ENCODE data around the gene RPS6KB2.

RPS6KB2 gene

GRCh38 chr11:67410984-67411784 lies 17.1 kb upstream of the RPS6KB2 start:
- no peaks in the 10 kb centered on the region for H3K36me3 ChIP-seq
- no peak overlapping the region for H3K4me3 ChIP-seq
- H3K27ac ChIP-seq = no peak overlapping the region
- no peaks in the 10 kb centered on the region for H3K9me3 ChIP-seq
- peaks cover 0 to 66% of the 10 kb centered on the region in 2 donors for H3K27me3 ChIP-seq
- no peak for DNase-seq
- no peak for TF ChIP-seq CTCF (IDR thresholded peaks at IDR 0.05)
- intact Hi-C loops (cut with DNase I; ENCODE audit: low total_unique reads) = no loop called here
- H3K4me1 ChIP-seq = peaks cover 0 to 26% (median 9%) of the 10 kb centered on the region in 4 donors

GRCh38 chr11:67411785-67412152 lies 16.5 kb upstream of the RPS6KB2 start:
- peaks cover 0 to 60% of the 10 kb centered on the region in 2 donors for H3K27me3 ChIP-seq
- no peak overlapping the region for H3K4me3 ChIP-seq
- H3K27ac ChIP-seq = no peak overlapping the region
- intact Hi-C loops (cut with DNase I; ENCODE audit: low total_unique reads) = no loop called here
- DNase-seq = no peak
- H3K4me1 ChIP-seq = peaks cover 0 to 32% (median 15%) of the 10 kb centered on the region in 4 donors
- H3K9me3 ChIP-seq = no peaks in the 10 kb centered on the region
- TF ChIP-seq CTCF (IDR thresholded peaks at IDR 0.05) = no peak
- H3K36me3 ChIP-seq = no peaks in the 10 kb centered on the region

GRCh38 chr11:67412495-67413179 lies 15.7 kb upstream of the RPS6KB2 start:
- Histone ChIP-seq H3K4me3 (no peak overlapping the region), H3K27me3 (peaks cover 0 to 51% of the 10 kb centered on the region in 2 donors), H3K4me1 (peaks cover 5 to 40% (median 24%) of the 10 kb centered on the region in 4 donors), H3K36me3 (no peaks in the 10 kb centered on the region), H3K9me3 (no peaks in the 10 kb centered on the region), H3K27ac (no peak overlapping the region)
- TF ChIP-seq CTCF (IDR thresholded peaks at IDR 0.05) = no peak
- intact Hi-C loops (cut with DNase I; ENCODE audit: low total_unique reads) = no loop called here
- DNase-seq = no peak

- H3K27ac ChIP-seq = no peak overlapping the region
- no peaks in the 10 kb centered on the region for H3K36me3 ChIP-seq
- intact Hi-C loops (cut with DNase I; ENCODE audit: low total_unique reads) = no loop called here
- DNase-seq = no peak
- no peaks in the 10 kb centered on the region for H3K9me3 ChIP-seq
- H3K4me1 ChIP-seq = peaks cover 5 to 48% (median 31%) of the 10 kb centered on the region in 4 donors
- H3K27me3 ChIP-seq = peaks cover 0 to 44% of the 10 kb centered on the region in 2 donors
- TF ChIP-seq CTCF (IDR thresholded peaks at IDR 0.05) = no peak
- no peak overlapping the region for H3K4me3 ChIP-seq
These were observed 14.9 kb upstream of the RPS6KB2 start for GRCh38 chr11:67413266-67413849.

GRCh38 chr11:67415501-67416304 lies 12.6 kb upstream of the RPS6KB2 start, which contains the start of gene CARNS1:
CARNS1 (plus strand) TSS chr11:67415678; CDS start chr11:67416200, 522 bp downstream.
- H3K27me3 ChIP-seq = peaks cover 0 to 21% of the 10 kb centered on the region in 2 donors
- H3K9me3 ChIP-seq = no peaks in the 10 kb centered on the region
- intact Hi-C loops (cut with DNase I; ENCODE audit: low total_unique reads) = no loop called here
- H3K4me1 ChIP-seq = peaks cover 5 to 60% (median 51%) of the 10 kb centered on the region in 4 donors
- peak within 1 kb of the TSS; percentile 93 to 95 for H3K27ac ChIP-seq
- no peak for TF ChIP-seq CTCF (IDR thresholded peaks at IDR 0.05)
- no peaks in the 10 kb centered on the region for H3K36me3 ChIP-seq
- no peak for DNase-seq
- H3K4me3 ChIP-seq = peak within 1 kb of the TSS; percentile 46 to 57
